Effector memory CD8-positive, alpha-beta T cell (primary cell): ENCODE results near the gene PLXNA4.

Source experiments
- ATAC-seq: fragments of 150-1000 bp; cut with Tn5 transposase; replicated peaks from 2 replicates; pipeline ENCODE4 v1.10.0; 2021; ENCODE audit warnings: mild to moderate bottlenecking, moderate library complexity
- DNase-seq, 3 experiments: peaks; one replicate each; pipeline ENCODE4 v3.0.0; 2021
- H3K27ac Mint-ChIP-seq, 2 donors: one replicate each; pipeline ENCODE4 v1.8.0; 2022; ENCODE audit warnings: mild to moderate bottlenecking in 2 of 2, mixed read lengths in 2 of 2, moderate library complexity in 2 of 2
- H3K27me3 Mint-ChIP-seq, 2 donors: one replicate each; pipeline ENCODE4 v1.8.0; 2022; ENCODE audit warnings: mixed read lengths in 2 of 2
- H3K36me3 Mint-ChIP-seq: one replicate; pipeline ENCODE4 v1.8.0; 2022; ENCODE audit warnings: mild to moderate bottlenecking, moderate library complexity, mixed read lengths; ENCODE audit not compliant: insufficient read depth
- H3K4me1 Mint-ChIP-seq, 2 donors: one replicate each; pipeline ENCODE4 v1.8.0; 2022; ENCODE audit warnings: low read depth in 2 of 2, mixed read lengths in 2 of 2
- H3K4me3 Mint-ChIP-seq, 2 donors: one replicate each; pipeline ENCODE4 v1.8.0; 2022; ENCODE audit warnings: mild to moderate bottlenecking in 2 of 2, mixed read lengths in 2 of 2, moderate library complexity in 2 of 2
- H3K9me3 Mint-ChIP-seq, 2 donors: one replicate each; pipeline ENCODE4 v1.8.0; 2022; ENCODE audit warnings: mixed read lengths in 2 of 2

PLXNA4 gene

DNA sequence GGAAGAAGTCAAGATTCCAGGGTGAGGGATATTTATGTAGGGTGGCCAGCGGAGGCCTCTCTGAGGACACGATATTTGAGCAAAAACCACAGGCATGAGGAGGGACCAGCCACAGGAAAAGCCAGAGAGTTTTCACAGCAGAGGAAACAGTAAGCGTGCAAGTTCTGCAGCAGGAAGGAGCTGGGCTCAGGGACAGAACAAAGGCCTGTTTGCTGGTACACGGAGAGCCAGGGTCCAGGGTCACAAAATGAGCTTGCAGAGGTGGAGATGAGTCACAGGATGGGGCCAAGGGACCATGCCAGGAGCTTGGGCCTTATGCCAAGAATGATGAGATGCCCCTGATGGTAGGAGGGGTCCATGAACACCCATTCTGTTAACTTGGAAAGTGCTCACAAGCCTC lies 283.5 kb downstream of the PLXNA4 start:
- ATAC-seq = no peak
- H3K4me1 Mint-ChIP-seq = no peaks in the 10 kb centered on the region
- no peaks in the 10 kb centered on the region for H3K9me3 Mint-ChIP-seq
- no peak for DNase-seq
- no peak overlapping the region for H3K27ac Mint-ChIP-seq
- peaks cover 41 to 82% of the 10 kb centered on the region in 2 donors for H3K27me3 Mint-ChIP-seq
- H3K36me3 Mint-ChIP-seq = no peaks in the 10 kb centered on the region
- no peak overlapping the region for H3K4me3 Mint-ChIP-seq

DNA sequence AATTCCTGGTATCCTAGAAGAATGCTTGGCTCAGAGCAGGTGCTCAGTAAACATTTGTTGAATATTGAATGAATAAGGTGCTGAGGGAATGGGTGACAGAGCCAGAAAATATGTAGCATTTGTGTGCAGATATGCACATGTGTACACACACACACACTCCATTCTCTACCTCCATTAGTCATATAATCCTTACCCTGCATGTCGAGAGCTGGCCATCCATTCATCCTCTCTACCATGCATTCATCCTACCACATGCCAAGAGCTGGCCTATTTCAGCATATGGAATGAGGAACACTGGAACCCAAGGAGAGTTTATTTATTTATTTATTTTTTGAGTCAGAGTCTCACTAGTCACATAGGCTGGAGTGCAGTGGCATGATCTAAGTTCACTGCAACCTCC lies 284.8 kb downstream of the PLXNA4 start:
- H3K4me1 Mint-ChIP-seq = no peaks in the 10 kb centered on the region
- H3K36me3 Mint-ChIP-seq = no peaks in the 10 kb centered on the region
- H3K4me3 Mint-ChIP-seq = no peak overlapping the region
- ATAC-seq = no peak
- H3K27me3 Mint-ChIP-seq = peaks cover 38 to 70% of the 10 kb centered on the region in 2 donors
- DNase-seq = no peak
- H3K27ac Mint-ChIP-seq = no peak overlapping the region
- H3K9me3 Mint-ChIP-seq = no peaks in the 10 kb centered on the region

DNA sequence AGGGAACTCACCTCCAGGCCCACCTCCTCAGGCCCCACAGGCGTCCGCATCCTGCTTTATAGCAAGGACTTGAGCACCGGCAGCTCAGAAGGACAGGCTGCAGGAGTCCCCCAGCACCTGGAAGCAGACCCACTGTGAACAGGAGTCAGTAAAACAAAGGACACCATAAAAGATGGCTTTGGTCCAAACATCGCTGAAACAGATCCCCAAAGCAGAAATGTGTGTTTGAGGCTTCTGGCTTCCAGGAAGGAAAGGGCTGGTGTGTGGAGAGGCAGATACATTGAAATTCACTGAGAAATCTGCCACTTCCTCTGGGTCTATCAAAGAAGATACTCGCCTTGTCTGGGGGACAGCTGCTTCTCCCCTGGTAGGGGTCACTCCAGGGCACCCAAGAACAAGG lies 286.2 kb downstream of the PLXNA4 start:
- H3K9me3 Mint-ChIP-seq = no peaks in the 10 kb centered on the region
- no peaks in the 10 kb centered on the region for H3K36me3 Mint-ChIP-seq
- no peak for DNase-seq
- H3K27me3 Mint-ChIP-seq = peaks cover 36 to 63% of the 10 kb centered on the region in 2 donors
- ATAC-seq = no peak
- no peak overlapping the region for H3K27ac Mint-ChIP-seq
- H3K4me1 Mint-ChIP-seq = no peaks in the 10 kb centered on the region
- H3K4me3 Mint-ChIP-seq = no peak overlapping the region

DNA sequence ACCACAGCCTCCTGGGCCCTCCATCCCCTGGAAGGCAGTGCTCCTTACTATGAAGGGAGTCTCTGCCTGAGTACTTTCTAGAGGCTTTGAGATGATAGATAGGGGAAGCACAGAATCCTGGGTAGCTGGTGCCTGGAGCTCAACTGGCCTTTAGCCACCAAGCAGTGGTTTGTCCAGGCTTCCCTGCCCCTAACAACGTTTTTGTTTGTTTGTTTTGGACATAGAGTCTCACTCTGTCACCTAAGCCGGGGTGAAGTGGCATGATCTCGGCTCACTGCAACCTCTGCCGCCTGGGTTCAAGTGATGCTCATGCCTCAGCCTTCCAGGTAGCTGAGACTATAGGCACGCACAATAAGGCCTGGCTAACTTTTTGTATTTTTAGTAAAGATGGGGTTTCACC lies 289.4 kb downstream of the PLXNA4 start:
- Mint-ChIP-seq H3K27me3 (peaks cover 15 to 35% of the 10 kb centered on the region in 2 donors), H3K9me3 (no peaks in the 10 kb centered on the region), H3K36me3 (no peaks in the 10 kb centered on the region), H3K27ac (no peak overlapping the region), H3K4me1 (no peaks in the 10 kb centered on the region), H3K4me3 (no peak overlapping the region)
- DNase-seq (no peak), ATAC-seq (no peak)

DNA sequence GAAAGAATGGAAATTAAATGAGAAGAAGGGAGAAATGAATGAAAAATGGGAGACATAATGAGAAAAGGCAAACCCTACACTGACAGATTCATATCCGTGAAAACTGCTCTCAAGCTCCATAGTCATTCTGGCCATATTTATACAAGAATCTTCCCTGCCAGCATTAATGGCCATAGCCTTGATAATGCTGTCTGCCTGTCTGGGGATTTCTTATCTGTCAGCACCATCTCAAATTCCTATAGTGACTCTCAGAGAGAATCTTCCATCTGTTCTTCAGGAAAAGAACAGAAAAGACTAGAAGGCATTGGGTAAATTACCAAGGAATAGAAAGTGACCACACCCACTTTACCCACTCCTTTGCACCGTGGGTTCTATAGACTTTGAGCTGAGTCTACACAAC lies 295.9 kb downstream of the PLXNA4 start:
- no peak for DNase-seq

DNA sequence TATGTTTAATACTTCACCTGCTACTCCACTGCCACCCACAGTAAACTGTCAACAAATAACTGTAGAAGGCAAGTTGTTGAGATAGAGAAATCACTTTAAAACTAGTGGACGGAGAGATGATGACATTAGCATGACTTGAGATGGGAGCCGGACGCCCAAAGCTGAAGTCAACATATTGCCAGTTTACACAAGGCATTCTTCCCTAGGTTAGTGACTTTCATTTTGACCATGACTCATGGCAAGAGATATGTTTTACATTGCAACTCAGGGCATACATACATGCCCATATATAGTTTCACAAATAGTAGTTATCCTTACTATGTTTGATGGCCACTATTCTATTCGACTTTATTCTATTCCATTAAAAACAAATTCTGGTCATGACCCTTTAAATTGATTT lies 296.6 kb downstream of the PLXNA4 start:
- DNase-seq = no peak
- no peak overlapping the region for H3K4me3 Mint-ChIP-seq

More for the DNA sequence above, 295.9 kb downstream of the PLXNA4 start:
- H3K4me1 Mint-ChIP-seq = no peaks in the 10 kb centered on the region
- no peak for ATAC-seq
- peaks cover 29 to 36% of the 10 kb centered on the region in 2 donors for H3K27me3 Mint-ChIP-seq
- no peaks in the 10 kb centered on the region for H3K36me3 Mint-ChIP-seq
- H3K9me3 Mint-ChIP-seq = no peaks in the 10 kb centered on the region
- no peak overlapping the region for H3K27ac Mint-ChIP-seq
- no peak overlapping the region for H3K4me3 Mint-ChIP-seq

DNA sequence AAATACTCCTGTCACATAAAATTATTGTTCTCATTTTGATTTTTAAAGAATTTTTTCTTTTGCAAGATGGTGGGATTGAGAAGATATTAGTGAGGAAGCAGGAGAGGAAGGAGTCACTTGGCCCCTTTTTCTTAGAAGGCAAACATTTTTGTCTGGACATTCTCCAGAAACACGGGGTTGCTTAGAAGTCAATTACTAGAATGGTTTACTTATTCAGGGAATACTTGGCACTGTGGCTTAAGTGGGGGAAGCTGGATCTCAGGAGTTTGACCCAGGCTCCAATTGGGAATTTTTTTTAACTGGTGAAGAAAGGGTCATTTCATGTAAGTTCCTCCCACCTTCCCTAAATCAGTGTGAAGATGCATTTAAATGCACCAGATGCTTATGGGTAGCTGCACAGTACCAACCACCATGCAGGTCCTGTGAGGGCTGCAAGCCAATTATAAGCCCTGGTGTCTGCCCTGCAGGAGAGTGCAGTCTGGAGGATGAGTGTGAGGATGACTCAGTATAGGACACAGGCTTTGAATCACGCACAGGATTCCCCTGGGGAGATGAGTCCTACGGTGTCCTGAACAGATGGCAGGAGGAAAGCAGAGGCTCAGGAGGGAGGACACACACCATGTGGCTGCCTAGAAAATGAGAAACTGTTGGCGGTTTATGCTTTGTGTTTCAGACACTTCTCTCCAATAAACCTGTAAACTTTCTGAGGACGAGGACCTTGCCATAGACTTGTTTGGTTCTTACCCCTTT lies 299.1 kb downstream of the PLXNA4 start:
- Mint-ChIP-seq H3K27ac (no peak overlapping the region), H3K4me1 (no peaks in the 10 kb centered on the region), H3K9me3 (no peaks in the 10 kb centered on the region), H3K27me3 (peaks cover 29 to 54% of the 10 kb centered on the region in 2 donors), H3K4me3 (no peak overlapping the region), H3K36me3 (no peaks in the 10 kb centered on the region)
- no peak for DNase-seq
- no peak for ATAC-seq

More for the DNA sequence above, 296.6 kb downstream of the PLXNA4 start:
- Mint-ChIP-seq H3K4me1 (no peaks in the 10 kb centered on the region), H3K27me3 (peaks cover 29 to 39% of the 10 kb centered on the region in 2 donors), H3K36me3 (no peaks in the 10 kb centered on the region), H3K9me3 (no peaks in the 10 kb centered on the region), H3K27ac (no peak overlapping the region)
- ATAC-seq = no peak

DNA sequence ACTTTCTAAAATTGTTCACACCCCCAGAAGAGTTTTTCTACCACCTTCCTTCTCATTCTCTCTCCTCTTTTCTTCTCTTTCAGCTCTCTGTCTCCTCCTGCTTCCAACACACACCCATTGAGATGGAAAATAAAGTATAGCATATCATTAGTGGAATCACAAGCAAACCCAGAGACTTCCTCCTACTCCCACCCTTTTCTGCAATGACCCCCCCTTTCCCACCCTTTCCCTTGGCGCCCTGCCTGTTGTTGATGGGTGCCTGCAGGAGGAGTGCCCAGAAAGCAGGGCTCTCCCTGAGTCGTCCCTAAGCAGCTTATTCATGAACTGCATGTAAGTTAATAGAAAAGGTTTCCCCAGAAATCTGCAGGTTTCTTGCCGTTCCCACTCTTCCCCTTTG lies 300.0 kb downstream of the PLXNA4 start:
- H3K4me1 Mint-ChIP-seq = no peaks in the 10 kb centered on the region
- no peaks in the 10 kb centered on the region for H3K36me3 Mint-ChIP-seq
- no peak overlapping the region for H3K27ac Mint-ChIP-seq
- no peaks in the 10 kb centered on the region for H3K9me3 Mint-ChIP-seq
- no peak overlapping the region for H3K4me3 Mint-ChIP-seq
- H3K27me3 Mint-ChIP-seq = peaks cover 35 to 54% of the 10 kb centered on the region in 2 donors
- no peak for ATAC-seq
- DNase-seq = no peak

DNA sequence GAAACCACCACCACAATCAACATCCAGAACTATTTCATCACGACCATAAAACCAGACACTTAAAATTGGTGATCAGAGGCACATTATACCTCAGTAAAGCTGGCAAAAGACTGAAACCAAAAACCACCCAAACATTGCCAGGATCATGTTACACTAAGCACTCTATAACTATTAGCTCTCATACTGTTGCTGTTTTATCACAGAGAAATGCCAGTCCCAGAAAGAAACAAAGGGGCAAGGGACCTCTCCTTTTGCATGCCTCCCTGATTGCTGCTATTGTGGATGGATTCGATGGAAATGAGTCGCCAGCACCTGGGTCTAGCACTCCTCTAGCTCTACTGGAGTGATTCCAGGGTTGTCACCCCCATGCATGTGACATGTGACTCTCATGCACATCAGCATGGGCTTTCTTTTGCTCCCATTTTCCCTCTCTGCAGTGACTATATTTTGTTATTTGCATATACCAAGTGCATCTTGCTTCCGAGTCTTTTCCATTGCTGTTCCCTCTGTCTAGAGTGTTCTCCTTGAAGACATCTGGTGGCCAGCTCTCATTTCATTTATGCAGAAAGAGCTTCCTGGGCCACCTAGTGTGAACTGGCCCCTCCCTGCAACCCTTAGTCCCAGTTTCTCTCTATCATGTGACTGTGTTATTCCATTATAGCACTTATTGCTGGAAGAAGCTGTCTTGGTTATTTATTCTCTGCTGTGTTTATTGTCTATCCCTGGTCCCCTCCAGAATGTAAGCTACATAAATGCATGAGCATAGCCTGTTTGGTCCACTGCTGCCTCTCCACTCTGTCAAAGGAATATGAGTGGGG lies 300.6 kb downstream of the PLXNA4 start:
- H3K4me1 Mint-ChIP-seq = no peaks in the 10 kb centered on the region

DNA sequence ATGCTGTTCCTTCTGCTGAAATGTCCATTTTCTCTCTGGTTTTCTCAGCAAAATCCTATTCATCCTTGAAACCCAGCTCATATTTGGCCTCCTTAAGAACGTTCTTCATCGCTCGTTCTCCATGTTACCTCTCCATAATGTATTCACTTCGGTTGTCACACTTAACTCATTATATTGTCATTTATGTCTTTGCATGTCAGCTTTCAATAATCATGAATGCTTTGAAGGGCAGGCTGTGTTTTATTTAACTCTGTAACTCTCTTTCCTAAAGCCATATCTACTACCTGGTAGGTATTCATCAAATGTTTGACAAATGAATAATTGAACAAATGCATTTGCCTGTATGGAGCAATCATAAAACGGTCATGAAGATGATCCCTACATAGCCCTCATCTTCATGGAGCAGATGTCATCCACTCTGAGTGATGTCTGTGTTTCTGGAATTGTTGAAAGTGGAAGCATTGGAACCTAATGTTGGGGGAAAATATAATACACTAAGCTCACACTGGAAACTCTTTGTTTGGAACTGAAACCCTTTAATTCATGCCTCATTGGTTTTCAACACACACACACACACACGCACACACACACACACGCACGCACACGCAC lies 303.4 kb downstream of the PLXNA4 start:
- Mint-ChIP-seq H3K9me3 (peaks cover 0 to 1% of the 10 kb centered on the region in 2 donors), H3K4me3 (no peak overlapping the region), H3K27ac (no peak overlapping the region), H3K4me1 (no peaks in the 10 kb centered on the region), H3K27me3 (peaks cover 25 to 40% of the 10 kb centered on the region in 2 donors), H3K36me3 (no peaks in the 10 kb centered on the region)
- DNase-seq (no peak), ATAC-seq (no peak)

More for the DNA sequence above, 300.6 kb downstream of the PLXNA4 start:
- Mint-ChIP-seq H3K36me3 (no peaks in the 10 kb centered on the region), H3K27me3 (peaks cover 35 to 54% of the 10 kb centered on the region in 2 donors), H3K27ac (no peak overlapping the region), H3K9me3 (no peaks in the 10 kb centered on the region), H3K4me3 (no peak overlapping the region)
- no peak for ATAC-seq
- no peak for DNase-seq

DNA sequence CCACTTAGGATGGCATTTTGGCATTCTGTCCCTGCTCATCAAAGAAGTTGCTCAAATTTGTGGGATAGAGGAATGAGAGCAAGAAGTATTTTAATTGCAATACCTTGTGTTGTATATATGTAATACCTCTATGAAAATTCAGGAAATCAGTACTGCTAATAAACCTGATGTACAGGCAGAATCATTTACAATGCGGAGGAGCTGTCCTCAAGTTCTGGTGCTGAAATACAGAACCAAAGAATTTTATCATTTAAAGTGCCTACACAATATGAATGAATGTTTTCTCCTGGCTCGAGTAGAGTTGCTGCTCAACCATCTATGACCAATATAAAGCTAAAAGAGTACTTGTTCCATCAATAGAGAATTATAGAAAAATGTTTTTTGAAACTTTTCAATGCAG lies 305.8 kb downstream of the PLXNA4 start:
- DNase-seq (no peak), ATAC-seq (no peak)
- Mint-ChIP-seq H3K4me1 (no peaks in the 10 kb centered on the region), H3K27ac (no peak overlapping the region), H3K4me3 (no peak overlapping the region), H3K27me3 (peaks cover 18 to 22% of the 10 kb centered on the region in 2 donors), H3K9me3 (peaks cover 0 to 1% of the 10 kb centered on the region in 2 donors), H3K36me3 (no peaks in the 10 kb centered on the region)

DNA sequence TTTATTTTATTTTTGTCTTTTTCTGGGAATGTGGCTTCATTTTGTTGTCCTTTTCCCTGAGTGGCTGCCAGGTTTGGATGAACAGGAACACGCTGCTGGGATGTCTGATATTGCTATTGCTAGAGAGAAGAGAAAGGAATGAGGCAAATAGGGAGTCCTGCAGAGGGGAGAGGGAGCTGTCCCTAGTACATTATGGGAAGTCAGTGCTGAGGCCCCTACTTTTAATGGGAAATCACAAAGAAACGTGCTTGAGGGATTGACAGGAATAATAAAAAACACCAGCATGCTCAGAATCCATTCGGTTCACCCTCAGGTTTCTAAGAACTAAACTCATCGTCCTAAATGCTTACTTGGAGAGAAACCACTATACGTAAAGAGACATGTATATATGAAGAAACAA lies 306.6 kb downstream of the PLXNA4 start:
- no peaks in the 10 kb centered on the region for H3K36me3 Mint-ChIP-seq

DNA sequence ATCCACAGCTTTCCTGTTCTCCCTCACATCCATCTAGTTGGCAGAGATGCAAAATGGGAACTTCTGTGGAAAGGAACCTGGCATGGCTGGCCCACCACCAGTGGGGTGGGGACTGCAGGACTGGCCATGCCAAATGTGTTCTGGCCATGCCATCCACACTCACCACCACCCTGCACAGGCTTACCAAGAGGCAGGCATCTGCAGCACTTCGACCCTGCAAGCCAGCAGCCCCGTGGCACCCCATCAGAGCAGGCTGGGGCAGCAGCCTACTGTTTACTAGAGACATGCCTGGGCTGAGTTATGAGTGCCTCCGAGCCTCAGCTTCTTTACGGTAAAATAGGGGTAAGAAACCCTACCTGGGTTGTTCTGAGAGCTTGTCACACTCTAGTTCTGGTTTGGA lies 313.1 kb downstream of the PLXNA4 start:
- no peak for ATAC-seq
- DNase-seq = no peak
- Mint-ChIP-seq H3K4me3 (no peak overlapping the region), H3K36me3 (peaks cover 3% of the 10 kb centered on the region), H3K27ac (no peak overlapping the region), H3K4me1 (no peaks in the 10 kb centered on the region), H3K9me3 (no peaks in the 10 kb centered on the region), H3K27me3 (peaks cover 35 to 37% of the 10 kb centered on the region in 2 donors)

More for the DNA sequence above, 306.6 kb downstream of the PLXNA4 start:
- Mint-ChIP-seq H3K4me1 (no peaks in the 10 kb centered on the region), H3K27me3 (peaks cover 21 to 24% of the 10 kb centered on the region in 2 donors), H3K4me3 (no peak overlapping the region), H3K27ac (no peak overlapping the region), H3K9me3 (peaks cover 0 to 1% of the 10 kb centered on the region in 2 donors)
- ATAC-seq (no peak), DNase-seq (no peak)

DNA sequence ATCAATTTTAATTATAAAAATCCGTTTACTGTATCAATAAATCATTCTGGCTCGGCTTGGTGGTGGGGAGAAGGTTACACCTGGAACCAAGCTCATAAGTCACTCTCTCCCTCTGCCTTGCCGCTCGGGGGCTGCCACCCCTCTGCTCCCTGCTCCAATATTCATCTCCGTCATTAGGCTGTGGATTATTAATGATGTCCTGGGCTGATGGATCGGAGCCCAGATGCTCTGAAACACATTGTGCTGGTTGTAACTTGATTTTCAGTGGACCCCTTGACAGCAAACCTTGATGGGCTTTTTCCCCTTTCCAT lies 314.2 kb downstream of the PLXNA4 start:
- H3K27ac Mint-ChIP-seq = no peak overlapping the region
- H3K4me1 Mint-ChIP-seq = no peaks in the 10 kb centered on the region
- peaks cover 3% of the 10 kb centered on the region for H3K36me3 Mint-ChIP-seq
- ATAC-seq = no peak
- H3K9me3 Mint-ChIP-seq = no peaks in the 10 kb centered on the region
- H3K4me3 Mint-ChIP-seq = no peak overlapping the region
- H3K27me3 Mint-ChIP-seq = peaks cover 32 to 38% of the 10 kb centered on the region in 2 donors
- no peak for DNase-seq
